CD4-positive, alpha-beta T cell (primary cell): ENCODE data around the gene MSI1. TPM values are rescaled to one million over a fixed set of nuclear protein-coding genes. Genes with fewer than 3 reads are reported as not detected.

Source experiments
- ATAC-seq: fragments of 200-7000 bp; cut with Tn5 transposase; one replicate; pipeline ENCODE4 v1.10.0; 2022; ENCODE audit warnings: mild to moderate bottlenecking; ENCODE audit not compliant: poor library complexity
- CTCF ChIA-PET: fragments of 350-600 bp; sonication (Branson Sonifier 250); formaldehyde crosslinking; loops from one replicate; lab custom pipeline; 2021; ENCODE audit warnings: antibody characterized with exemption, inconsistent platforms; lab: Charles Lee
- POLR2A ChIA-PET: fragments of 350-600 bp; sonication (Branson Sonifier 250); formaldehyde crosslinking; loops from one replicate; lab custom pipeline; 2021; ENCODE audit warnings: antibody characterized with exemption, inconsistent platforms; lab: Charles Lee
- DNase-seq, 14 experiments: peaks; one replicate each; pipeline ENCODE4 v3.0.0-alpha.2; 2013 to 2020; ENCODE audit warnings: mixed read lengths in 2 of 14
- H3K27ac ChIP-seq, 2 donors: one replicate each; pipeline versions ENCODE4 v1.5.1 to v1.7.0; 2013; ENCODE audit warnings: low read length in 2 of 2, low read depth in 1 of 2, mild to moderate bottlenecking in 1 of 2
- H3K27me3 ChIP-seq, 2 experiments: 1 replicate in 1 of 2; 2 replicates in 1 of 2; pipeline versions ENCODE4 v1.6.1 to v1.7.0; 2013; ENCODE audit warnings: low read length in 2 of 2, control low read depth in 1 of 2, mild to moderate bottlenecking in 1 of 2, moderate library complexity in 1 of 2; ENCODE audit not compliant: insufficient read depth in 2 of 2, control insufficient read depth in 1 of 2
- H3K36me3 ChIP-seq: one replicate; pipeline ENCODE4 v1.6.1; 2013; ENCODE audit warnings: low read length, control low read depth; ENCODE audit not compliant: insufficient read depth
- H3K4me1 ChIP-seq: one replicate; pipeline ENCODE4 v1.6.1; 2013; ENCODE audit warnings: low read length, control low read depth; ENCODE audit not compliant: insufficient read depth
- H3K4me3 ChIP-seq: one replicate; pipeline ENCODE4 v1.5.1; 2013; ENCODE audit warnings: mild to moderate bottlenecking, low read length, moderate library complexity
- H3K9me3 ChIP-seq, 2 experiments: 1 replicate in 1 of 2; 2 replicates in 1 of 2; pipeline versions ENCODE4 v1.6.1 to v1.7.0; 2013; ENCODE audit warnings: low read length in 2 of 2, mild to moderate bottlenecking in 2 of 2, control low read depth in 1 of 2, moderate library complexity in 1 of 2; ENCODE audit not compliant: control insufficient read depth in 1 of 2, insufficient read depth in 1 of 2
- H3K27ac Mint-ChIP-seq: one replicate; pipeline ENCODE4 v1.8.0; 2020; ENCODE audit warnings: mixed read lengths
- H3K27me3 Mint-ChIP-seq: one replicate; pipeline ENCODE4 v1.8.0; 2021; ENCODE audit warnings: mixed read lengths
- H3K36me3 Mint-ChIP-seq: one replicate; pipeline ENCODE4 v1.8.0; 2021; ENCODE audit warnings: low read depth, mixed read lengths
- H3K4me1 Mint-ChIP-seq: one replicate; pipeline ENCODE4 v1.8.0; 2021; ENCODE audit warnings: low read depth, mixed read lengths
- H3K4me3 Mint-ChIP-seq: one replicate; pipeline ENCODE4 v1.8.0; 2020; ENCODE audit warnings: mild to moderate bottlenecking, mixed read lengths
- H3K9me3 Mint-ChIP-seq: one replicate; pipeline ENCODE4 v1.8.0; 2020; ENCODE audit warnings: mixed read lengths
- intact Hi-C, 2 experiments: fragments of 100-400 bp; cut with DNase I in 1 of 2; cut with micrococcal nuclease in 1 of 2; formaldehyde crosslinking; loops; one replicate each; pipeline versions ENCODE4 v1.15.1 to v1.9.0; 2023 to 2025; cut with DNase I, micrococcal nuclease
- total RNA-seq, 174 experiments: library from RNA in 2 of 174; stranded (reverse) in 2 of 174; gene quantifications; one replicate each; pipeline ENCODE4 v1.2.3 and lab custom pipeline; 2021 to 2026
- TF ChIP-seq, protein P1 (sequence below): fragments of 200-600 bp; IDR thresholded peaks from one replicate; pipeline ENCODE4 v1.8.0; 2022; ENCODE audit warnings: antibody characterized with exemption, mild to moderate bottlenecking

The MSI1 gene
- total RNA-seq, 2 experiments from 2014 or later = not detected

DNA sequence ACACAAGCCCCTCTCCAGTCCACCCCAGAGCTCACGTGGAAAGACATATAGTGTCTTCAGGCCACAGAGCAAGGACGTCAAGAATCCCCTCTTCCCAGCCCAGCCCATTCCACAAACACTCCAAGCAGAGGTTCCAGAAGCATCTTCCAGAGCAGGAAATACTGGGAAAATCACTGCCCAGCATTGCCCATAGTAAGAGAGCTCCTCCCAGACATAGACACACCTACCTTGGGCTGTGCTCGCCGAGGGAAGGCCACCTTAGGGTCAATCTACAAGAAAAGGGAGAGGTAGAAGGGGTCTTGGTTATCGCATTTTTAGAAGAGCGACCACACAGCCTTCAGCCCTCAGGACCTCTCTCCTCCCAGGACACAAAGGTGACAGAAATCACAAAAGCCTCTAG lies 4.5 kb downstream of the MSI1 start:
- Mint-ChIP-seq H3K27me3 (peaks cover 81% of the 10 kb centered on the region), H3K27ac (no peak overlapping the region), H3K36me3 (no peaks in the 10 kb centered on the region), H3K4me1 (peaks cover 6% of the 10 kb centered on the region), H3K4me3 (peak overlapping the region; percentile 34), H3K9me3 (no peaks in the 10 kb centered on the region)
- no peak for DNase-seq
- Histone ChIP-seq H3K36me3 (no peaks in the 10 kb centered on the region), H3K27me3 (peaks cover 46 to 79% of the 10 kb centered on the region in 2 experiments), H3K4me3 (no peak overlapping the region), H3K9me3 (peaks cover 0 to 9% of the 10 kb centered on the region in 2 experiments), H3K4me1 (peaks cover 18% of the 10 kb centered on the region), H3K27ac (no peak overlapping the region)
- ChIA-PET POLR2A (no interaction called here), CTCF (no interaction called here)
- TF ChIP-seq, protein P1, sequence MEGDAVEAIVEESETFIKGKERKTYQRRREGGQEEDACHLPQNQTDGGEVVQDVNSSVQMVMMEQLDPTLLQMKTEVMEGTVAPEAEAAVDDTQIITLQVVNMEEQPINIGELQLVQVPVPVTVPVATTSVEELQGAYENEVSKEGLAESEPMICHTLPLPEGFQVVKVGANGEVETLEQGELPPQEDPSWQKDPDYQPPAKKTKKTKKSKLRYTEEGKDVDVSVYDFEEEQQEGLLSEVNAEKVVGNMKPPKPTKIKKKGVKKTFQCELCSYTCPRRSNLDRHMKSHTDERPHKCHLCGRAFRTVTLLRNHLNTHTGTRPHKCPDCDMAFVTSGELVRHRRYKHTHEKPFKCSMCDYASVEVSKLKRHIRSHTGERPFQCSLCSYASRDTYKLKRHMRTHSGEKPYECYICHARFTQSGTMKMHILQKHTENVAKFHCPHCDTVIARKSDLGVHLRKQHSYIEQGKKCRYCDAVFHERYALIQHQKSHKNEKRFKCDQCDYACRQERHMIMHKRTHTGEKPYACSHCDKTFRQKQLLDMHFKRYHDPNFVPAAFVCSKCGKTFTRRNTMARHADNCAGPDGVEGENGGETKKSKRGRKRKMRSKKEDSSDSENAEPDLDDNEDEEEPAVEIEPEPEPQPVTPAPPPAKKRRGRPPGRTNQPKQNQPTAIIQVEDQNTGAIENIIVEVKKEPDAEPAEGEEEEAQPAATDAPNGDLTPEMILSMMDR = no peak
- intact Hi-C loops = no loop called here
- no peak for ATAC-seq

GRCh38 chr12:120363274-120363855 lies 5.6 kb downstream of the MSI1 start:
- Histone ChIP-seq H3K4me3 (no peak overlapping the region), H3K27ac (no peak overlapping the region), H3K36me3 (no peaks in the 10 kb centered on the region), H3K4me1 (peaks cover 15% of the 10 kb centered on the region), H3K9me3 (peaks cover 0 to 9% of the 10 kb centered on the region in 2 experiments), H3K27me3 (peaks cover 44 to 85% of the 10 kb centered on the region in 2 experiments)
- Mint-ChIP-seq H3K27me3 (peaks cover 86% of the 10 kb centered on the region), H3K36me3 (no peaks in the 10 kb centered on the region), H3K4me1 (peaks cover 5% of the 10 kb centered on the region), H3K9me3 (no peaks in the 10 kb centered on the region), H3K27ac (no peak overlapping the region), H3K4me3 (no peak overlapping the region)
- TF ChIP-seq, protein P1 = no peak
- no peak for DNase-seq
- CTCF ChIA-PET = no interaction called here
- POLR2A ChIA-PET = no interaction called here
- no peak for ATAC-seq
- intact Hi-C loops = no loop called here

DNA sequence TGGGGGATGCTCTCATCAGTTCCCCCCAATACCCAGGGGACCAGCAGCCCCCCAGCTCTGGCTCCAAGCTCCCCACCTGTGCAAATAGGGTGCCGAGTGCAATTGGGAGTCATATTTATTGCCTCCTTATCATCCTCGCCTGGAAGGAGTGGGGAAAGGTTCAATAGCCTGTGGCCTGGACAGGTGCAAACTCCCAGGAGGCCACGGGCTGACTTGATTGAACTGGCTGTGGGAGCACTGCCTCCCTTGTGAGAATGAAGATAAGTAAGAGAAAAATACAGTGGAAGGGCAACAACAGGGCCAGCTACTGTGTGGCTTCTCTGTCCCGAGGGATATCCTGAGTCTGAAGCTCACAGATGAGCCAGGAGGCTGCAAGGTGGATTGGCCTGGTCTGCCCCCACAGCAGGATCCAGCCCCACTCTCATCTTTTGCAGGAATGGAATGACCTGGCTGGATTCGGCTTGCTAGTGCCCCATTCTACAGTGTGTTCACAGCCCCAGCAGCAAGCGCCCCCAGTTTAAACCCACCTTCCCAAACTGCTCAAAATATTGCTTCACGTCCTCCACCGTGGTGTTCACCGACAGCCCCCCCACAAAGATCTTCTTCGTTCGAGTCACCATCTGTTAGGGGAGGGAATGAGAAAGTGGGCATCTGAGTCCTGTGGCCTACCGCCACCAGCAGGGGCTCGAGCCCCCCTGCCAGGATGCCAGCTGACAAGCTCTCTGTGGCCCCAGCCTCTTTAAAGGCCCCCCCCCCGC lies 6.3 kb downstream of the MSI1 start:
- peaks cover 9% of the 10 kb centered on the region for H3K4me1 ChIP-seq
- intact Hi-C loops = no loop called here
- H3K27ac ChIP-seq = no peak overlapping the region
- TF ChIP-seq, protein P1 = no peak
- no peaks in the 10 kb centered on the region for H3K36me3 ChIP-seq
- Mint-ChIP-seq H3K36me3 (no peaks in the 10 kb centered on the region), H3K4me3 (no peak overlapping the region), H3K27me3 (peaks cover 91% of the 10 kb centered on the region), H3K9me3 (no peaks in the 10 kb centered on the region), H3K4me1 (peaks cover 5% of the 10 kb centered on the region), H3K27ac (no peak overlapping the region)
- POLR2A ChIA-PET = no interaction called here
- CTCF ChIA-PET = no interaction called here
- ATAC-seq (no peak), DNase-seq (no peak)
- H3K4me3 ChIP-seq = no peak overlapping the region
- peaks cover 0 to 5% of the 10 kb centered on the region in 2 experiments for H3K9me3 ChIP-seq
- peaks cover 41 to 79% of the 10 kb centered on the region in 2 experiments for H3K27me3 ChIP-seq
